Measurements from ENCODE around the gene AGAP1. TPM values are rescaled to one million over a fixed set of nuclear protein-coding genes. Genes with fewer than 3 reads are reported as not detected.

Gene AGAP1
- total RNA-seq, 2 experiments from 2014 or later, result 1.6 to 2.4 TPM

DNA sequence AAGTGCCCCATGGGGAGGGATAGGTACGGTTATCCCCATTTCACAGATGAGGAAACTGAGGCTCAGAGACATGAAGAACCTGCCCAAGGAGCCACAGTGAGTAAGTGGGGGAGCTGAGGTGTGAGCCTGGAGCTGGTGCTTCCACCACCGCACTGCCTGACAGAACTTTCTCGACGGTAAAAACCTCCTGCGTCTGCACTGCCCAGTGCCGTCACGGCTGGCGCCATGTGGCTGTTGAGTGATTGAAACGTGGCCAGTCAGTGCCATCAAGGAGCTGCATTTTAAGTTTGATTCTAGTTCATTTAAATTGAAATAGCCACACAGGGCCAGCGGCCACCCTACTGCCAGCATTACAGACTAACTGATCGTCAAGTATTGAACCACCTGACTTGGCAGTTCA is 217.1 kb downstream of the AGAP1 start:
- POLR2A ChIA-PET, result no interaction called here

DNA sequence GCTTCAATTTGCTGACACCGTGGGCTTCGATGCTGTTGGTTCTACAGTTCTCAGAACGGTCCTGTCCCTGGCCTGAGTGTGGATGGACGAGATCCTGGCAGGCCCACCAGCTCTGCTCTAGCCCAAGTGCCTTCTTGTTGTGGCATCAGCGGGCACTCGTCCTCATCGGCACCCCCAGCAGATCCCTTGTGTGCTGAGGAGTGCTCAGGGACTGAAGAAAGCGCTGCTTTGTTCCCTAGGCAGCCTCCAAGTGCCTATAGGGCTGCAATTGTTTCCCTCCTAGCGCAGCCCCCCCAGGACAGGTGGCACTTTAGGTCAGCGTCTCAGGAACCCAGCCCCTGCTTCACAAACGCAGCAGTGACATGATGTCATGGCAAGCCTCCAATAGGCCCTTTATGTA is 217.7 kb downstream of the AGAP1 start:
- ChIA-PET CTCF (no interaction called here), POLR2A (no interaction called here)

More for the DNA sequence above, 217.1 kb downstream of the AGAP1 start:
- CTCF ChIA-PET, result no interaction called here

DNA sequence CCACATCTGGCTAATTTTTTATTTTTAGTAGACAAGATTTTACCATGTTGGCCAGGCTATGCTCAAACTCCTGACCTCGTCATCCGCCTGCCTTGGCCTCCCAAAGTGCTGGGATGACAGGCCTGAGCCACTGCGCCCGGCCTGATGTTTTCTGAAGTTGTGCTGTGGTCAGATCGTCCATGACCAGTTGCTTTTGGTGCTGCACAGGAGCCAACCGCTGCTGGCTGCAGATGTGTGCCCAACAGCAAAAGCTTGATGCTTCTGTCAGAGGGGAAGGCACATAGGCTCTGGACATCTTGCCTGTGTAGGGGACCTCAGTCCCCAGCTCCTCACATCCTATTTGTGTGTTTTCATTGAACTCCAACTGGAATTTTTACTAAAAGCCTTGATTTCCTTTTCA is 218.3 kb downstream of the AGAP1 start:
- CTCF ChIA-PET, result no interaction called here
- POLR2A ChIA-PET, result no interaction called here

DNA sequence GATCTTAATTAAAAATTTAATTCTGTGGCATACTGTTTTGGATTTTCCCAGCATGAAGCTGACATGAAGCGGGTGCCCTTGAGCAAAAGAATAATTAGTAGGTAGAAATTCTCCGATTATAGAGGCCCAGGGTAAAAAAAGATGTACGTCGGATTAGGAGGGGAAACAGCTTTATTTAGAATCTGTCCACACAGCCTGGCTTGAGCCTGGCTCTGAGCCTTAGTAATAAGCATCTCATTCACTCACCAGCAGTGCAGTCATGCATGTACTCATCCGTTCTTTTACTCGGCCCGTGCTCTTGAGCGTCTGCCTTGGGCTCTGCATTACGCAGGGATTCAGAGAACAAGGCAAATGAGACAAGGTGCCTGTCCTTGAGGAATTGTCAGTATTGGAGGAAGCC is 219.3 kb downstream of the AGAP1 start:
- CTCF ChIA-PET, result no interaction called here
- POLR2A ChIA-PET, result no interaction called here

DNA sequence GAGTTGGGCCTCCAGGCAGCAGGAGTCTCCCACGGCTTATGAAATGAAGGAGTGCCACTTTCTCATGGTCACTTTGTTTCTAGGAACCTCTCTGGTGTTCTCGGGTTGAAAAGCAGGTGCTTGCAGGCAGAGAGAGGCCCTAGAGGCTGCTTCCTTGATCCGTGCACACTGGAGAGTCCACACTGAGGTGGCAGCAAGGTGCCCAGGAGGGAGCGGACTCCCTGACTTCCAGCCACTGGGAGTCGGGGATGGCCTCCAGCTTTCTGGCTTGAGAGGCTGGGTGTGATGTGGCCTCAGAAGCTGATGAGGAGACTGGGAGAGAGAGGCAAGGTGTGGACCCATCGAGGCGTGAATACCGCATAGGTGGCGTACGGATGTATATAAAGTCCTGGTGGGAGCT is 221.8 kb downstream of the AGAP1 start:
- CTCF ChIA-PET, result no interaction called here
- POLR2A ChIA-PET, result no interaction called here

DNA sequence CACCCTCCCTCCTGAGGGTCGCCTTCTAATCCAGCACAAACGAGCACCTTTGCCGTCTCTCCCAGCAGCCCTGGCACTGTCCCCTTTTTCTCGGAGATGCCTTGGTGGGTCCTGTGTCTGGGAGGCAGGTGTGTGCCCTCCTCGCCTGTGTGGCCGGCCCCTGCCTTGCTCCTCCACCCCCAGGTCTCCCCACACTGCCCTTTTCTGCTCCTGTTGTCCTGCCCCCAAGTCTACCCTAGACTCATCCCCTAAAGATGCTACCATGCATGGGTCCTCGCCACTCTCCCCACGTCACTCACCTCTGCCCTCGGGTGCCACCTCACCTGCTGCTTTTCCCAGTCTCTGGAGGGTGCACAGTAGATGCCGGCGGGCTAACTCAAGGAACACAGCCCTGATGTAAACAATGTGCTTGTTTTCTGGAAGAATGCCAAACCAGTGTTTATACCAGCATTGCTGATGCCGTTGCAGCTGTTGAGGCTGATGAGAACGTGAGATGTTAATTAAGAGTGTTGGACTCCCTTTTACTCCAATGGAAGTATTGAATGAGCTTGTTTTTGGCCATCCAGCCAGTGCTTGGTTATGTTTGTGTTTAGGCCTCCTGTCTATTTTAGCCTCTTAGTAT is 223.1 kb downstream of the AGAP1 start:
- CTCF ChIA-PET, result no interaction called here

DNA sequence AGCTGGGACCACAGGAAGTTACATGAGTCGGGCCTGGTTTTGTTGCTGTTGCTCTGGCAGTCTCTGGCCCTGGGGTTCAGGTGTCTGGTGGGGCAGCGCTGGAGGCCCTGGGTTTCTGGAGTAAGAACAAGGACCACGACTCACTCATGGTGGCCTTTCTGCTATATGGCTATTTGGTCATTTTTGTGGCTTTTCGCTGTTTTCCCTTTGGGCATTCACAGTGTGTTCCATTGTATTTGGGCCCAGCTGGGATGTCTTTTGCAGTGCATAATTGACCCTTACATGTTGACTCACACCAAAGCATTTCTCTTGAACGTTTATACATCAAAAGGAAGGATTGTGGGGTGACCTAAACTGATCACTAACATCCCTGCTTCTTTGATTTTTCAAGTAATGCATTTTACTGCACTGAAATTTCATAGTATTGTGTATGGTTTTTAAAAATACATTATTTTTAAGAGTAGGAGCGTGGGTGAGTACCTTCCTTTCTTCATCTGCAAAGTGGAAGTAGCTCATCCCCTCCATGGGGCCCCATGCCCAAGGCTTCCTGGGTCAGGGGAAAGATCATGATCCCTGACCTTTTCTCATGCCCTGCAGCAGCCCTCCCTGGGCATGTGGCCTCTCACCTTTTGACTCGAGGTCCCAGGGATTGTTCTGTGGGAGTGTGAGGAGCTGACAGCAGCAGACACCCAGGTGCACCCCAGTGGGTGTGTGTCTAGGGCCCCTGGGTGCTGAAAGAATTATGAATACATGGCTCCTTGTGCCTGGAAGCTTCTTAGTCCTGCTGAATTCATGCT is 225.5 kb downstream of the AGAP1 start:
- ChIA-PET POLR2A (no interaction called here), CTCF (no interaction called here)

More for the DNA sequence above, 223.1 kb downstream of the AGAP1 start:
- POLR2A ChIA-PET, result no interaction called here

DNA sequence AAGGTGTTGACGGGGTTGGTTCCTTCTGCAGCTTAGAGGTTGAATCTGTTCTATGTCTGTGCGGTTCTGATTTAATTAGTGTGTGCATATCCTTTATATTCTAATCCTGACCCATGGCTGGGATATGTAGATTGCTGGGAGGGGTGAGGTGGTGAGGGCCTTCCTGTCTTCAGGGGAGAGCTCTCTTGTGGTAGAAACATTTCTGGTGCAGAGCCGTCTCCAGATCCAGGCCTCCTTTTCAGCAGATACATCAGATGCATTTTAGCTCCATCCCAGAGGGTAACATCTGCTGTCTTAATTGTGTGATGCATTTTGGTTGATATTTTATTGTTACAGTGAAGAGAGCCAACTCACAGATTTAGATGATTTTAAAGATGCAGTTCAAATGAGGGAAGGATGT is 227.8 kb downstream of the AGAP1 start:
- CTCF ChIA-PET, result no interaction called here
- POLR2A ChIA-PET, result no interaction called here

DNA sequence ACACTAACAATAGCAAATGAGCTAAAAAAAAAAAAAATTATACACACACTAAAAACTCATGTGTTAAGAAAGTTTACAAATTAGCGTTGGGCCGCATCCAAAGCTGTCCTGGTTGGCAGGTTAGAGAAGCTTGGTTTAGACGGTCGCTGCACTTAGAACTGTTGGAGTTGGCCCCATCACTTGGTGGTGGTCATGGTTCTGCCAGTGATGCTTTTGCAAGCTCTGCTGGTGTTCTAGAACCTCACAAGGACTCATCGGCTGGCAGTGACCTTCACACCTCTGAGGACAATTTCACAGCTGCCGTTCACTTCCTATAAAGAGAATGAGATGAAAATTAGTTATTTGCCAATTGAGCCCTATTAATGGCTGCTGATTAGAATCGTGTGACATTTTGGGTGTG is 229.0 kb downstream of the AGAP1 start:
- ChIA-PET POLR2A (no interaction called here), CTCF (no interaction called here)

DNA sequence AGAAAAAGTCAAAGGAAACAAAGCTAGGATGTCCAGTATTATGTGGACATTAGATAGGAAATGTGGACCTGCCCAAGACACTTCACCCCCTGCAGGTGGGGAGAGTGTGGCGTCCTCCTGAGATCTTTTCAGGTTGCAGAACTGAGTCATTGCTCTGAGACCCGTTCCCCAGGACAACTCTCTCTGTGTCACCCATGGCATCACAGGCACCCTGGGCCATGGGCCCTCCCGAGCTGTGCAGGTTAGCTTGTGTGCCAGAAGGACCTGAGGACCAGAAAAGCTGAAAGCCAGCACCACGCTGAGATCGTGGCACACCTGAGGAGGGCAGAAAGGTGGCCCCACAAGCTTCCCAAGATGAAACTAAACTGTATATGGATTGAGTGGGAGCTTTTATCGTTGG is 229.5 kb downstream of the AGAP1 start:
- CTCF ChIA-PET, result no interaction called here
- POLR2A ChIA-PET, result no interaction called here

DNA sequence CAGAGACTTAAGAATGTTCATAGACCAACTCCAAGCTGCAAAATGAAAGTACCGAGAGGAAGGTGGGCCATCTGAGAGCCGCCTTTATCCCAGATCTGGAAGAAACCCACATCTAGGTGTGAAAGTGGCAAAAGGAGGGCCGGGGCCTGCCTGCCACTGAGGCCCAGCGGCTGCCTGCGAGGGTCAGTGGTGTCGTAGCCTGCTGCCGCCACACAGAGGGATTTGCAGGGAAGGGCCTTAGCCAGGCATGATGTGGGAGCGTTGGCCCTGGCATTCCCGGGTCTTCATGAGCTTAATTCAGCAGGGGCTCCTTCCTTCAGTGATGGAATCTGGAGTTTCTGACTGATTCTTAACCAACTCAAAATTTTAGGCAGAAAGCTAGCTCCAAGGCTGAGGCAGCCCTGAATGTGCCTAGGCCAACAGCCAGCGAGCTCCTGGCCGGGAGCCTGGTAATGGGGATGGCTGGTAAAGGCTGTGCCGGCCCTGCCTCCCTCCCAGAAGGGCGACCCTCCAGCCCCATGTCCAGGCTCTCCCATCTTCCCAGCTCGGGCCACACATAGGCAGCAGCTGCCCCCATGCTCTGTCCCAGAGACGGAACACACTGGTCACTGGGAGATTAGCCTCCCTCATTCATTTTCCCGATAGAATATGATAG is 230.1 kb downstream of the AGAP1 start:
- ChIA-PET CTCF (no interaction called here), POLR2A (no interaction called here)

DNA sequence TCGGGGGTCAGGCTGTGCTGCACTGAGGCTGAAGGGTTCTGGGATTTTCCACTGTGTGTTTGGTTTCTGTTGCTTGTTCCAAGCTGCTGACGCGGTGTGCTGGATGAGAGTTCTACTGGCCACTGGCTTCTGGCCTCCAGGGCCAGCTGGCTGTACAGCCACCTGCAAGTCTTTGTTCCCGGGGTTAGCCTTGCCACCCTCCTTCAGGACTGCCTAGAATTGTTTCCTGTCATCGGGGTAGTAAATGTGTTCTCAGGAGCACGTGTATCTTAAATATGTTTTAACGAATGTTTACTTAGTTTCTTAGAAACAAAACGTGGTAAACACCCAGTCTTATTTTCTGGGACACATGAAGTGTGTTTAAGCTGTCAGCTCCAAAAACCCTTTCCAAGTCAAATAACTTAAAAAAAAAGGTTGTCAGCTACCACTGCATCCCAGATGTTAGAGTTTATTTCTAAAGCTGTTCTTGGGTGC is 231.2 kb downstream of the AGAP1 start:
- CTCF ChIA-PET, result no interaction called here

DNA sequence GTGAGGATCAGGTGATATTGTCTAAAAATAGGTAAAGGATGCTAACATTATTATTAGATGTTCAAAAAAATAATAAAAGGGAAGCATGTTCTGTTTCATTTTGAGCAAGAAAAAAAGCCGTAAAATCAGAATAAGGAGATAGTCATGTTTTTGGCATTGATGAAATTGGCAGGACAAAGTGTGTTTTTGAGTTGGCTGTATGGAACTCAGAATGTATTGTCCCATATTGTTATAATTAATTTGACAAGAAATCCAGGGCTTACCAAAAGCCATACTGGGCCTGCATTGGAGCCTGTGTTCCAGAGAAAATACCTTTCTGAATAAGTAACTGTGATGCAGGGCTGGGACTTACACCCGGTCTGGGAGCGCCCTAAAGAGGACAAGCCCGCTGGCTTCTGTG is 232.0 kb downstream of the AGAP1 start:
- ChIA-PET CTCF (no interaction called here), POLR2A (no interaction called here)

More for the DNA sequence above, 231.2 kb downstream of the AGAP1 start:
- POLR2A ChIA-PET, result no interaction called here

DNA sequence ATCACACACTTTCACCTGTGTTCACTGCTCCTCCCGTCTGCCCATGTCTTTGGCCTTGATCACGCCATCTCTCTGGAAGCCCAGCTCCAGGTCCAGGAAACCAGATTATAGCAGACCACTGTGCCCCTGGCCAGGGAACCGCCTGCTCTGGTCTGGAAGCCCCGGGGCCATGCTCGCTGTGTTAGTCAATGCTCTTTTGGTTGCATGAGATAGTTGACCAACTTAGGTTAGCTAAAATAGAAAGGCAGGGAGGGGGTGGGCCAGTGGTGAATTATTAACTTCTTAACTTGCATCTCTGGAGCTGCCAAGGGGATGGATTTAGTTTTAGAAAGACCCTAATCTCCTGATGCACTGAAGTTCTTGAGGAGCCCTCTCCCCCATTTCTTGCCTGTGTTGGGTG is 232.7 kb downstream of the AGAP1 start:
- ChIA-PET POLR2A (no interaction called here), CTCF (no interaction called here)

DNA sequence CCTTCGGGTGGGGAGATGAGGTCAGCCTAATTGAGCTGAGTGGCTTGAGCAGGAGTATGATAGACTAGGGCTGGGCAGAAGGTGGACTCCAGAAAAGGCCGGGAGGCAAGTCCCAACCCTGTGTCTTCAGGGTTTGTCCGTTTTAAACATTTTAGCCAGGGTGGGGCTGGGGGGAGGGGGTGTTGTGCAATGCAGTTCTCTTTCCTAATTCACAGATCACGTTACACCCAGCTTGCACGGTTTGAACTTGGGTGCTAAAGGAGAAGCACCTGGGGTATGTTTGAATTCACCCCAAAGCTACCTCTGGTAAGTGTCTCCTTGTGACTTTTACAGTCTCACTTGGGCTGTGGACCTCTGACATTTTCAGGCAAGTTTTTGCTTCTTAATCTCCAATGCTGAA is 233.3 kb downstream of the AGAP1 start:
- POLR2A ChIA-PET, result no interaction called here

DNA sequence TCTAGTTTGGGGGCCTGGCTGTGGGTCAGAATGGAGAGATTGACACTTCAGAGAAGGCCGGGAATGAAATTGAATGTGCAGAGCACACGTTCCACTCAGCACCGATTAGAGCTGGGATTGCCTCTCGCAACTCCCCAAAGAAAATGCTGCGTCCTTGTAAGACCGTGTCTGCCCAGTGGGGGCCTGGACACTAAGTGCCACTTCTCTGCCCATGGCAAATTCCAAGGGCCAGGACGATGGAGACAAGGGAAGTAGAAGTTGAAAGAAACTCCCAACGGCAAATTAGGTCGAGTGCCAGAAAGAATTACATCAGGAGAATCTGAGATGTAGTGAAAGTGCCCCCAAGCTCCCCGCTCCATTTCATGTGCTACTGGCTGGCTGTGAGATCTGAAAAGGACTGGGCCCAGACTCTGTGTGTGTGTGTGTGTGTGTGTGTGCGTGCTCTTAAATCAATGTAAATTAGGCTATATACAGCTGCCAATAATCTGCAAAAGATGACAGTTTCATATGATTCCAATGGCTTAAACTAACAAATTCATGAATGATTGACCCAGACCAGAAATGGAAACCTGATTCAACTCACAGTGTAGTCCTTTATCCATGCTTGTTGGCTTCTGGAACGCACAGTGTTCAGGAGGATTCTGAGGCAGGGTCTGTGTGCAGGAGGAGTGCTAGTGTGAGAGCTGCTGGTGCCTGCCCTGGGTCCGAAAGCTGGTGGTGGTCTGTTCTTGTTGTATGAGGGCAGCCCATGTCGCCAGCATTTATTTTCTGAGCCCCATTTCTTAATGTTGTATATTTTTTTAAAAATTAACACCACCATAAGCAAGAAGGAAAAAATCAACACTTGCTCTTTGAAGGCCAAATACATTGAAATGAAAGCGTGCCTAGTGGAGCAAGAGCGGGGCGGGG is 234.3 kb downstream of the AGAP1 start:
- CTCF ChIA-PET, result no interaction called here
- POLR2A ChIA-PET, result no interaction called here

More for the DNA sequence above, 233.3 kb downstream of the AGAP1 start:
- CTCF ChIA-PET, result no interaction called here

DNA sequence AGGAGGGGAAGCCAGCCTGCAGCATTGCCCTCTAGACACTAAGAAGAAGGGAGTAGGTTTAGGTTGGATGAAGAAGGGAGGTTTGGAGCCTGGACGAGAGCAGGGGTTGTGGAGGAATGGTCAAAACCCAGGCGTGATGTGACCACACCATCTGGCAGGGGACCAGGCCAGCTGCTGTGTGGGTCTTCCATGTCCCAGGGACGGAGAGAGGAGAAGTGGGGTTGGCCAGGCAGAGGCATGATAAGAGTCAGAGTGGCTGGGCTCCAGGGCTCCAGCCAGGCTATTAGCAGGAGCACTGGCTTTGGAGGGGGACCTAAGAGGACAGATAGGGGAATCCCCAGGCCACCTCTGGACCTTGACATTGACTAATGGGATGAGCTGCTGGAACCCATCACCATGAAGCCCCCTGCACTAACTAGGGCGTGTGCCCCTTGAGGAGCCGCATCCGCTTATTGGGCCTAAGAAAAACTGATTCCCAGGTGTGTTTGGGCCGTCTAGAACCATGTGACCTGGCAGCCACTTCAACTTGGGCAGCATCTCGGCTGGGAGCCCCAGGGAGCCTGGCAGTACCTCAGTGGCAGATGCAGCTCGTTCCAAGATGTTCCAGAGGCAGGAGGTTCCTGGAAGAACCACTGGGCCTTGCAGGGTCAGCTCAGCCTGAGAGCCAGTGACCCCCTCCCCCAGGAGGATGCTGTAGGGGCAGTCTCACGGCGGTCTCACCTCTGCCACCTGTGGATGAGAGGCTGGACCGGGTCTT is 235.1 kb downstream of the AGAP1 start:
- ChIA-PET CTCF (no interaction called here), POLR2A (no interaction called here)

DNA sequence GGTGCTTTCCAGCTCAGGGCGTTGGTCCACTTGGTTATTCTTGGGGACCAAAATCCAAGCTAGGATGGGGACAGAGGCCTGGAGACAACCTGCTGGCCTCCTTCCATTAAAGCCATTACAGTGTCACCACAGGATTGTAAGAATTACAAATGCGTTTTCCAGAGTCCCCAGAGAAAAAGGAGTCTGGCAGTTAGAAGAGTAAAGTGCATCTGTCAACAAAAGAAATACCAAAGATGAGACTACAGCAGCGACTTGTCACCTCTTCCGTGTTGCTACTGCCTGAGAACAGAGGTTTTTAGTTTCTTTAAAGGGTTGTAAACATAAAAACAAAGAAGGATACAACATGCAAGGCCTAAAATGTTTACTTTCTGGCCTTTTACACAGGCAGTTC is 235.7 kb downstream of the AGAP1 start:
- CTCF ChIA-PET, result no interaction called here
- POLR2A ChIA-PET, result no interaction called here

DNA sequence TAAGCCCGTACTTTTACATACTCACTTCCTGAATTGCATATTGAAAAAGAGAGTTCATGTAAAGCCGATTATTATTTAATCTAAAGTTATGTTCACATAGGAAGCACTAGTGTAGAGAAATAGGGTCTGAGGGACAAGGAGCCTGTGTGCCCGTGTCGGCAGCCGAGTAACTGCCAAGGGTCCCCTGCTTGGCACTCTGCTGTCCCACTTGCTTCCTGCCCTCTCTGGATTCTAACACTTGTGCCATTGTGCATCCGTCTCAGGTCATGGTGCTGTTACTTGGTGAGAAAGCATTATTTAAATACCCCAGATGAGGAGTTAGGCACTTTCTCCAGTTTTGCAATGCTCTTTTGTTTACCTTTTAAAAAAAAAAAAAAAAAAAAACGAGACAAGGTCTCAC is 236.3 kb downstream of the AGAP1 start:
- ChIA-PET CTCF (no interaction called here), POLR2A (no interaction called here)

DNA sequence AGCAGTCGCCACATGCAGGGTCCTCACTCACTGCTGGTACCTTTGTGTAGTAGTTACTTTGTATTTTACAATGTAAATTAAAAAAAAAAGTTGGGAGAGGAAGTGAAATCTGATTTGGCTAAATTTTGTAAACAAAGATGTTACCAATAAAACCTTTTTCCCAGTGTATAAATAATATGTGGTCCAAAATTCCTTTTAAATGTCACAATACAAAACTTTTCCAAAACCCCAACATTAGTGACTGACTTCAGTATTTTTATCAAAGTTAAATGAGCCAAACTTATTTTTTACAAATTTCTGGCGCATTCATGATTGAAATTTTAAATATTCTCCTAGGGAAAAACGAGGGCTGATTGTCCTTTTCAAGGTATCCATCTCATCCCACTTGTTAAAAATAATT is 239.9 kb downstream of the AGAP1 start:
- POLR2A ChIA-PET, result no interaction called here
- CTCF ChIA-PET, result interaction anchor here (1.5 kb wide), 1 partner anchor 13 kb away, joined by 5 read pairs; no protein-coding TSS in a partner anchor
